Coronary artery (tissue), 2 donors: ENCODE data around the gene SLC7A9.

Source experiments
- DNase-seq: peaks from one replicate; pipeline ENCODE4 v3.0.0-alpha.2; 2017; ENCODE audit warnings: low spot score
- H3K27ac ChIP-seq, 2 donors: fragments of 200-600 bp; sonication (generic); one replicate each; pipeline ENCODE4 v1.5.1; 2016 to 2019
- H3K4me3 ChIP-seq: fragments of 200-600 bp; sonication (generic); 2 replicates; pipeline ENCODE4 v1.5.1; 2016; ENCODE audit warnings: mild to moderate bottlenecking, moderate library complexity
- TF ChIP-seq, protein P1 (sequence below): fragments of 200-600 bp; sonication (generic); IDR thresholded peaks from one replicate; pipeline ENCODE4 v1.5.1; 2019; ENCODE audit warnings: antibody characterized with exemption

The SLC7A9 gene

DNA sequence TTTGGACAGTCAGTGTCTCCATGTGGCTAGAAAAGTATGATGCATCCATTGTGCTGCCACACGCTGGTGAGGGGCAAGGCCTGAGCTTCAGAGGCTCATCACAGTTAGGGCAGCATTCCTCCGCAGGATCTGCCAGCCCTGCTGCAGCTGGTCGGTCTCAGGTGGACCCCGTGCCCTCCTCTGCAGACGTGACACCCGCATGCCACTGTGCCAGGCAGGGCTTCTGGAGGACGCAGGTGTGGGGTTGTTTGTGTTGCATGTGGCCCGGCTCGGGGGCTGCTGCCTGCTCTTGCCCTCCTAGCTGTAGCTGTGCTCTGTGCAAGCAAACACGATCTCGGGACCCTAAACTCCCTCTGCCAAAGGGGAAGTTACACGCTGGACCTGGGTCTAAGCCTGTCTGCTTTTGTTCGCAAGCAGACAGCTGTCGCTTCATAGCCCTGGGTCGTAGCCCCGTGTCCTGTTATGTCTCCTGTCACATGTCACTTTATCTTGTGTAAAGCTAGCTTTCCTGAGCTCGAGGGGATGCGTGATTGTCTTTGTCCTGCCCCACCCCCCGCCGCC, 45.3 kb downstream of the SLC7A9 start:
- TF ChIP-seq, protein P1, sequence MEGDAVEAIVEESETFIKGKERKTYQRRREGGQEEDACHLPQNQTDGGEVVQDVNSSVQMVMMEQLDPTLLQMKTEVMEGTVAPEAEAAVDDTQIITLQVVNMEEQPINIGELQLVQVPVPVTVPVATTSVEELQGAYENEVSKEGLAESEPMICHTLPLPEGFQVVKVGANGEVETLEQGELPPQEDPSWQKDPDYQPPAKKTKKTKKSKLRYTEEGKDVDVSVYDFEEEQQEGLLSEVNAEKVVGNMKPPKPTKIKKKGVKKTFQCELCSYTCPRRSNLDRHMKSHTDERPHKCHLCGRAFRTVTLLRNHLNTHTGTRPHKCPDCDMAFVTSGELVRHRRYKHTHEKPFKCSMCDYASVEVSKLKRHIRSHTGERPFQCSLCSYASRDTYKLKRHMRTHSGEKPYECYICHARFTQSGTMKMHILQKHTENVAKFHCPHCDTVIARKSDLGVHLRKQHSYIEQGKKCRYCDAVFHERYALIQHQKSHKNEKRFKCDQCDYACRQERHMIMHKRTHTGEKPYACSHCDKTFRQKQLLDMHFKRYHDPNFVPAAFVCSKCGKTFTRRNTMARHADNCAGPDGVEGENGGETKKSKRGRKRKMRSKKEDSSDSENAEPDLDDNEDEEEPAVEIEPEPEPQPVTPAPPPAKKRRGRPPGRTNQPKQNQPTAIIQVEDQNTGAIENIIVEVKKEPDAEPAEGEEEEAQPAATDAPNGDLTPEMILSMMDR: no peak
- no peak overlapping the region for H3K27ac ChIP-seq
- DNase-seq: no peak
- no peak overlapping the region for H3K4me3 ChIP-seq

DNA sequence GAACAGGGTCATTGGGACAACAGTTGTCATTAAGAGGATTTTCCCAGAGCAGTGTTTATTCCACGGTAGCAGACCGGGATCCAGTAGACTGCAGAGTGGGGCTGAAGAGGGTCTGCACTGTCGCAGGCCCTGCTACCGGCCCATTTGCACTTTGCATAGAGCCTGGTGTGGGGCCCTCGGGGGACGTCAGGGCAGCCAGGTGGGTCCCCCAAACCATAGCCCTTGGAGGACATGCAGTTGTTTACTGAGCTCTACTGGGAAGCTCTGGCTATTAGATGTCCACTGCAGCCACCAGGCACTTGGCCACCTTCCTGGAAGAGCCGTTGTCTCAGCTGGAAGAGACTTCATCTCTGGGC, 45.8 kb downstream of the SLC7A9 start:
- no peak overlapping the region for H3K27ac ChIP-seq
- DNase-seq: no peak
- TF ChIP-seq, protein P1: no peak
- H3K4me3 ChIP-seq: no peak overlapping the region

DNA sequence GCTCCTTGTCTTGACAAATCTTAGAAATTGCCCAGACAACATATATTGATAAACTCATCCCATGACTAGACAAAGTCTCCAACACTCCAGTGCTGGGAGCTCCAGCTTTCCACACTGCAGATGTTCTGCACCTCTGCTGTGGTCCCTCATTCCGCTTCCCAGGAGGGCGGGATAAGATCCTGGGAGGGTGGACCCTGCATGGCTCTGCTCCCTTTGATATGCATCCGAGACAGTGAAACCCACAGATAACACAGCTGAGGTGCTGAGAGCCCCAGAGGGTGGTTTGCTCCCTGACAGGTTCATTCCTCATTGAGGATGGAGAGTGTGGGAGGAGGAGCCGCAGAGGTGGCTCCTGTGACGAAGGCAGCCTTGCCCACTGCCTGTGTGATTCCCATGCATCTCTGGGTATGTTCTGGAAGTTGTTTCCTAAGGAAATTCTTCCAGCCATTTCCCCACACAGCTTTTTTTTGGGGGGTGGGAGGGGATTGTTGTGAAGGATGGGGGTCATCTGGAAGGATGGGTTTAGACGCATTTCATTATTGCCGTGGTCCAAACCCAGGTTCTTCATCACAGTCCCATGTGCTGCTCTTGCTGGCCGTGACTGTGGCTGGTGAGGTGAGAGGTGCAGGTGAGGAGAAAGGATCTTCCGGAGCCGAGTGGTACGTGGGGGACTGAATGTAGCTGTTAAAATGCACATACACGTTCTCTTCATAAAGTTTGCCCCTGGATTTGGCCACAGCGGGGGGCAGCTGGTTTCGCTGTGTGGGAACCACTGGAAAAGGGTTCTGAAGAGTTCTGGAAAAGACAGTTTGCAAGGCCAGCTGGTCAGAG, 46.4 kb downstream of the SLC7A9 start:
- TF ChIP-seq, protein P1: no peak
- Histone ChIP-seq H3K4me3 (no peak overlapping the region), H3K27ac (no peak overlapping the region)
- DNase-seq: no peak

DNA sequence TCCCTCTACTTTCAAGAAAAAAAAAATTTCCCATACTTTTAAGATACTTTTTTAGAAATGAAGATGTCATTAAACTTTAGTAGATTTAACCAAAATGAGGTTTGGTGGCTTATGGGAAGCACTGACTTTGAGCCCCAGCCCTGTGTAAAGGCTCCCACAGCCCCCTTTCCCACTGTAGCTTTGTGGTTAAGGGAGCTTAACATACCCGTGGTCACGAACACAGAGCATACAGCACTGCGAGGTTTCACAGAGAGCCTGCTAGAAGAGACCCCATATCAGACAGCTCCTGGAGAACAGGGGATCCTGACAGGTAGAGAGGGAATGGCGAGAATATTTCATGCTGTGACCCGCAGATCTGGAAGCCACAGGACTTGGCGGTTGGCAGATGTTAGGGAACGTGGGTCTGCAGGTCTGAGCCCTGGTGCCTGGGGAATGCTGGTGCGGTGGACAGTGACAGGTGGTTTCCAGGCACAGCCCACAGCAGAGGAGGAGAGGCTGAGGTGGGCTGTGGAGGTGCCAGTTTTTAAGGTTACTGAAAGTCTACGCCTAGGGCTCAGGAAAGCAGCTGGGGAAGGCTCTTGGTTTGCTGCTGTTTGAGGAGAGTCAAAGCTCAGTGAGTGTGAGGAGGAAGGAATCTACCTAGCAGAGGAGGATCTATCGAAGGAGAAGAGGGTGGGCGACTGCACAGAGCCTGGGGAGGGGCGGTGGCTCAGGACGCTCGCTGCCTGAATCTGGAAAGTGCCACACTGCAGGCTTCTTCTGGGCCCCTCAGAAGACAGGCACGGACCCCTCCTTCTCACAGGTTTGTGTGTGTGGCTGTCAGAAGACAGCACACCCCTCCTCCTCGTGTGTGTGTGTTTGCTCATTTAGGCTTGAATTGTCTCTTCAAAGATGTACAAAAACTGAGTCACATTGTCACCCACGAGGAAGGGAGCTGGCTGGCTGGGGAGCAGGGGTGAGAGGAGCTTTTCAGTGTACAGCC, 49.9 kb downstream of the SLC7A9 start:
- Histone ChIP-seq H3K4me3 (no peak overlapping the region), H3K27ac (no peak overlapping the region)
- TF ChIP-seq, protein P1: no peak
- no peak for DNase-seq

DNA sequence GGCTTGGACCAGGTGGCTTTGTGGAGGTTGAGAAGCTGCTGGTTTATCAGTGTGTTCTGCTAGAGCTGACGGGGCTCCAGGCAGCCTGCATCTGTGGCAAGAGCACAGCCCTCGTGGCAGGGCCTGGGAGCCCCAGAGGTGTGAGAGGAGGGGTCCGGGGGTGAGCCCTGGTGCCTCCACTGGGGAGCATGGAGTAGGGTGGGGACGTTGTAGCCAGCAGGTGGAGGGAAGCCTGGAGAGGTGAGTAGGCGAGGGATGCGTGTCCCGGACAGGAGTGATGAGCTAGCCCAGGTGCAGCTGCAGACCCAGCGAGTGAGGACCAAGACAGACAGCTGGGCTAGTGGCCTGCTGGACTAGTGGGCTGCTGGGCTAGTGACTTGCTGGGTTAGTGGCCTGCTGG, 51.0 kb downstream of the SLC7A9 start:
- Histone ChIP-seq H3K4me3 (no peak overlapping the region), H3K27ac (no peak overlapping the region)
- TF ChIP-seq, protein P1: no peak
- no peak for DNase-seq

DNA sequence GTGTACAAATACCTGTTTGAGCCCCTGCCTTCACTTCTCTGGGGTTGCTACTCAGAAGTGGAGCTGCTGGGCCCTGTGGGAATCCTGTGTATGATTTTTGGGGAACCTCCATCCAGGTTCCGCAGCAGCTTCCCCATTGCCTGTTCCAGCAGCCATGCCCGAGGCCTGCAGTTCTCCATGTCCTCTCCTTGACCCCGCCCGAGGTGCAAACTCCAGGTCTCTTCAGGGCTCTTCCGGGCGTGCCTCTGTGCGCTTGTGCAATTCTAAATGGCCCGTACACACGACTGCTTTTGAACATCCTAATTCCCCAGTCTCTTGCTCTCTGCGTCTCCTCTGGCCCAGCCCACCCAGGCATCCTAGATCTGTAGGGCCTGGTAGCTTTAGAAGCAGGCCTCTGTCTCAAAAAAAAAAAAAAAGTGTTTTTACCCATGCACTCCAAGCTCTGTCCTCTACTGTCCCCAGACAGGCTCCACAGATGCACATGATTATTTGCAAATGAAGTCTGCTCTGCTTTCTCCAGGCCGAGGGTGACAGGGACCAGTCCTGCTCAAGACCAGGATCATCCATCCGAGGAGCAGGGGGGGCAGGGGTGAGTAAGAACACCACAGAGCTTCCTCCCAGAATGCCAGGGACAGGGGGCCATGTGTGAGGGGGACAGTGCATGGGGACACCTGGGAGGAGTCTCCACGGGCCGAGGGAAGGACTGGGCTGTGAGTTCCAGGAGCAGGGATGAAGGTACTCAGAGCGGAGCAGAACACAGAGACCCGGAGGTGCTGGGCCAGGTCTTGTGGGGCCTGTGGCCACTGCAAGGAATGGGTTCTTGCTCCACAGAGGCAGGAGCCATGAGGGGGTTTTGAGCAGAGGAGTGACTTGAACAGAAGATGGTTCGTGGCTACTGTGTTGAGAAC, 51.7 kb downstream of the SLC7A9 start:
- DNase-seq: no peak
- H3K4me3 ChIP-seq: no peak overlapping the region
- TF ChIP-seq, protein P1: no peak
- H3K27ac ChIP-seq: no peak overlapping the region
